Measurements from ENCODE around the gene MRPL21. TPM values are rescaled to one million over a fixed set of nuclear protein-coding genes. Genes with fewer than 3 reads are reported as not detected.
"Not testable (repeated sequence)": the region's sequence is repeated elsewhere in the genome, so short reads cannot be mapped to it uniquely, and the experiment has no call there.

The MRPL21 gene
- total RNA-seq, 3 donors from 2014 or later = 49.2 to 78.4 (median 72.6) TPM

- peak in 1 of 3 donors; percentile 8 for DNase-seq
- TF ChIP-seq CTCF (IDR thresholded peaks at IDR 0.05) = no peak
- ATAC-seq = no peak
- intact Hi-C loops (cut with DNase I, micrococcal nuclease) = no loop called here
- Histone ChIP-seq H3K4me1 (ENCODE audit: low read depth) (peaks cover 5% of the 10 kb centered on the region), H3K4me3 (no peak overlapping the region), H3K36me3 (ENCODE audit: low read depth) (no peaks in the 10 kb centered on the region), H3K9me3 (peaks cover 3% of the 10 kb centered on the region)
Measured at GRCh38 chr11:68862421-68862820, 41.2 kb downstream of the MRPL21 start.

GRCh38 chr11:68859123-68859522, 44.5 kb downstream of the MRPL21 start:
- H3K36me3 ChIP-seq (ENCODE audit: low read depth) = no peaks in the 10 kb centered on the region
- TF ChIP-seq CTCF (IDR thresholded peaks at IDR 0.05) = no peak
- ATAC-seq = no peak
- no peak for DNase-seq
- H3K4me1 ChIP-seq (ENCODE audit: low read depth) = peaks cover 26% of the 10 kb centered on the region
- intact Hi-C loops (cut with DNase I, micrococcal nuclease) = no loop called here
- no peak overlapping the region for H3K4me3 ChIP-seq
- peaks cover 3% of the 10 kb centered on the region for H3K9me3 ChIP-seq

- Histone ChIP-seq H3K4me1 (ENCODE audit: low read depth) (peaks cover 26% of the 10 kb centered on the region), H3K4me3 (no peak overlapping the region), H3K36me3 (ENCODE audit: low read depth) (no peaks in the 10 kb centered on the region), H3K9me3 (no peaks in the 10 kb centered on the region)
- peak; percentile 31 for ATAC-seq
- peak in 2 of 3 donors; percentile 16 to 30 for DNase-seq
- TF ChIP-seq CTCF (IDR thresholded peaks at IDR 0.05) = no peak
- intact Hi-C loops (cut with DNase I, micrococcal nuclease) = no loop called here
Measured at GRCh38 chr11:68857037-68857586, 46.5 kb downstream of the MRPL21 start.

- H3K4me3 ChIP-seq; H3K36me3 ChIP-seq (ENCODE audit: low read depth); ATAC-seq; H3K9me3 ChIP-seq; intact Hi-C loops (cut with DNase I, micrococcal nuclease): not testable (repeated sequence)
- peaks cover 26% of the 10 kb centered on the region for H3K4me1 ChIP-seq (ENCODE audit: low read depth)
- peak in 1 of 3 donors; percentile 38 for DNase-seq
Measured at GRCh38 chr11:68856425-68857030, 47.1 kb downstream of the MRPL21 start.

DNA sequence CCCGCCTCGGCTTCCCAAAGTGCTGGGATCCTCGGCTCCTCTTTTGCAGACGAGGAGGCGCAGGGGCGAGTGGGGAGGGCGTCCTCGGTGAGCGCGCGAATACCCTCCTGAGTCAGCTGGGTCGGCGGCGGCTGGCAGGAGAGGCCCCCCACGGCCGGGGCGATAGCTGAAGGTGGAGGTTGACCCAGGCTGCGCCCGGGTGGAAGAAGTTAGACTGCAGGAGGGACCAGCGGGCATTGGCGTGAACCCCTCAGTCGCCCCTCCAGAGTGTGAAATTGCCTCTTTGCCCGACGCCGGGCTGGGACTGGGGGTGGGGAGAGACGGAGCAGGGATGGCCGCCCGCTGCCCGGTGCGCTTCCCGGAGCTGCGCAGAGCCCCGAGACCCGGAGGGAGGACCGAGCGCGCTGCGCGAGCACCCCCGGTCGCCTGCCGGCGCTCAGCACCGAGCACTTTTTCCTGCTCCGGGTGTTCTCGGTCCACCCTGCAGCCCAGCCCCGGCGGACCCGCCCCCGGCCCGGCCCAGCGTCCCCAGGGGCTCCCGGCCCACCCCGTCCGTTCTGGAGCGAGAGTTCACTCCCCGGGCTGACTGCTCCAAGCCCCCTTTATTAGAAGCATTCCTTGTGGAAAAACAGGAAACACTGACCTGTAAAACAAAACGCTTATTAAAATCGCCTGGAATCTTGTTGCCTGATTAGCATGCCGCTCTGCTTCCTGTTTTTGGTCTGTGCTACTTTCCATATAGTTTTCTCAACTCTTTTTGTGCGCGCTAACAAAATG, 48.2 kb downstream of the MRPL21 start:
- DNase-seq = peak; percentile 33 to 86 (median 80)
- H3K4me1 ChIP-seq (ENCODE audit: low read depth) = peaks cover 26% of the 10 kb centered on the region
- ATAC-seq = peak; percentile 82
- peak; percentile 31 for TF ChIP-seq CTCF (IDR thresholded peaks at IDR 0.05)
- intact Hi-C loops (cut with DNase I, micrococcal nuclease) = no loop called here
- H3K36me3 ChIP-seq (ENCODE audit: low read depth) = no peaks in the 10 kb centered on the region
- no peaks in the 10 kb centered on the region for H3K9me3 ChIP-seq
- no peak overlapping the region for H3K4me3 ChIP-seq
